ENCODE results near the gene OR7A5.

DNA sequence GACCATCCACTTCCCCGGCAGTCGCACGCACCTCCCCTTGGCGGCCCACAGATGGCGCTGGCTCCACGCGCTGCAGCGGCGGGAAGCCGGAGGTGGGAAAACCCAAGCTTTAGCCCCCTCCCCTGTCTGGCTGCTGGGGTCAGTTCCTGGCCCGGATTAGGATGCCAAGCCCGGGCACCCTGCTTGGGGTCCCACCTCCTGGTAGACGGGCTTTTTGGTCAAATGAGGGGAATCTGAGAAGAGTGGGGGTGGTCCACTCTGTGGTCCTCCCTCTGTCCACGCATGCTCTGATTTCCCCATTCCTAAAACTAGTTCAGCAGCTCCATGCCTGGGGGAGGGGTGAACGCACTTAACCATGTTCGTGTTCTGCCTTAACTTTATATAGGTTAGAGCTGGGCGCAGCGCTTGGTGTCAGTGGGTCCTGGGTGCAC, 48.5 kb downstream of the OR7A5 start:
- TF ChIP-seq SRF (IDR thresholded peaks at IDR 0.05; ENCODE audit: low read depth, low read length) (no peak), SIN3A (conservative IDR thresholded peaks at IDR 0.05 in 1 of 2, IDR thresholded peaks at IDR 0.05 in 1 of 2; ENCODE audit: low read depth in 1 of 2, low read length in 2 of 2) (no peak), EZH2 (IDR thresholded peaks at IDR 0.05; ENCODE audit: low read depth, low read length, severe bottlenecking) (no peak), RAD21 (IDR thresholded peaks at IDR 0.05 in 1 of 2, conservative IDR thresholded peaks at IDR 0.05 in 1 of 2; ENCODE audit: low read depth in 2 of 2, low read length in 2 of 2) (peak; percentile 89 to 94), POLR2A (IDR thresholded peaks at IDR 0.05; ENCODE audit: control extremely low read depth in 1 of 2, low read depth in 2 of 2, low read length in 2 of 2) (no peak), CEBPB (IDR thresholded peaks at IDR 0.05; ENCODE audit: low read depth, low read length) (no peak)
- TF ChIP-seq, protein P1, sequence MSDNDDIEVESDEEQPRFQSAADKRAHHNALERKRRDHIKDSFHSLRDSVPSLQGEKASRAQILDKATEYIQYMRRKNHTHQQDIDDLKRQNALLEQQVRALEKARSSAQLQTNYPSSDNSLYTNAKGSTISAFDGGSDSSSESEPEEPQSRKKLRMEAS (IDR thresholded peaks at IDR 0.05), result peak; percentile 72
- TF ChIP-seq, protein P2, sequence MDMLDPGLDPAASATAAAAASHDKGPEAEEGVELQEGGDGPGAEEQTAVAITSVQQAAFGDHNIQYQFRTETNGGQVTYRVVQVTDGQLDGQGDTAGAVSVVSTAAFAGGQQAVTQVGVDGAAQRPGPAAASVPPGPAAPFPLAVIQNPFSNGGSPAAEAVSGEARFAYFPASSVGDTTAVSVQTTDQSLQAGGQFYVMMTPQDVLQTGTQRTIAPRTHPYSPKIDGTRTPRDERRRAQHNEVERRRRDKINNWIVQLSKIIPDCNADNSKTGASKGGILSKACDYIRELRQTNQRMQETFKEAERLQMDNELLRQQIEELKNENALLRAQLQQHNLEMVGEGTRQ (IDR thresholded peaks at IDR 0.05; ENCODE audit: low read length), result no peak
- TF ChIP-seq, protein P3, sequence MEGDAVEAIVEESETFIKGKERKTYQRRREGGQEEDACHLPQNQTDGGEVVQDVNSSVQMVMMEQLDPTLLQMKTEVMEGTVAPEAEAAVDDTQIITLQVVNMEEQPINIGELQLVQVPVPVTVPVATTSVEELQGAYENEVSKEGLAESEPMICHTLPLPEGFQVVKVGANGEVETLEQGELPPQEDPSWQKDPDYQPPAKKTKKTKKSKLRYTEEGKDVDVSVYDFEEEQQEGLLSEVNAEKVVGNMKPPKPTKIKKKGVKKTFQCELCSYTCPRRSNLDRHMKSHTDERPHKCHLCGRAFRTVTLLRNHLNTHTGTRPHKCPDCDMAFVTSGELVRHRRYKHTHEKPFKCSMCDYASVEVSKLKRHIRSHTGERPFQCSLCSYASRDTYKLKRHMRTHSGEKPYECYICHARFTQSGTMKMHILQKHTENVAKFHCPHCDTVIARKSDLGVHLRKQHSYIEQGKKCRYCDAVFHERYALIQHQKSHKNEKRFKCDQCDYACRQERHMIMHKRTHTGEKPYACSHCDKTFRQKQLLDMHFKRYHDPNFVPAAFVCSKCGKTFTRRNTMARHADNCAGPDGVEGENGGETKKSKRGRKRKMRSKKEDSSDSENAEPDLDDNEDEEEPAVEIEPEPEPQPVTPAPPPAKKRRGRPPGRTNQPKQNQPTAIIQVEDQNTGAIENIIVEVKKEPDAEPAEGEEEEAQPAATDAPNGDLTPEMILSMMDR (IDR thresholded peaks at IDR 0.05; ENCODE audit: control extremely low read depth in 1 of 3, insufficient read depth in 1 of 3, low read depth in 1 of 3, low read length in 3 of 3), result peak; percentile 84 to 93 (median 92)
